SU-DHL-6 (cell line): Measurements from ENCODE around the gene IFI30.

ENCODE experiments used
- CTCF ChIP-seq: fragments of 200-600 bp; sonication (generic); IDR thresholded peaks from one replicate; pipeline ENCODE4 v1.5.1; 2017; ENCODE audit warnings: antibody characterized with exemption, mild to moderate bottlenecking, low read length, moderate library complexity; ENCODE audit not compliant: insufficient read depth, poor library complexity, severe bottlenecking
- EZH2phosphoT487 ChIP-seq: fragments of 200-600 bp; sonication (generic), shearing (Covaris generic); conservative IDR thresholded peaks from 2 replicates; pipeline ENCODE4 v1.6.1; 2018; ENCODE audit warnings: mild to moderate bottlenecking, antibody characterized with exemption, low read length, moderate library complexity, mixed read lengths

- TF ChIP-seq CTCF (no peak), EZH2phosphoT487 (no peak)
These were observed 20.0 kb upstream of the IFI30 start for GRCh38 chr19:18153556-18154134.
